ENCODE data around the gene MUSK.

MUSK gene

GRCh38 chr9:110842169-110842568, 173.6 kb downstream of the MUSK start:
- no peak for TF ChIP-seq CTCF (IDR thresholded peaks at IDR 0.05)
- H3K4me1 ChIP-seq, result no peaks in the 10 kb centered on the region
- no peak overlapping the region for H3K9ac ChIP-seq
- no peak overlapping the region for H3K4me3 ChIP-seq (ENCODE audit: low read depth, low read length)
- H3K27me3 ChIP-seq (ENCODE audit: control insufficient read depth, insufficient read depth, low read length), result no peaks in the 10 kb centered on the region
- no peak overlapping the region for H3K27ac ChIP-seq
- H3K9me3 ChIP-seq (ENCODE audit: control insufficient read depth, low read length), result no peaks in the 10 kb centered on the region
- H3K4me2 ChIP-seq (ENCODE audit: low read length), result no peak overlapping the region
- no peaks in the 10 kb centered on the region for H3K79me2 ChIP-seq
- H2AFZ ChIP-seq, result no peak overlapping the region
- no peaks in the 10 kb centered on the region for H3K36me3 ChIP-seq (ENCODE audit: control insufficient read depth, insufficient read depth, low read length)

DNA sequence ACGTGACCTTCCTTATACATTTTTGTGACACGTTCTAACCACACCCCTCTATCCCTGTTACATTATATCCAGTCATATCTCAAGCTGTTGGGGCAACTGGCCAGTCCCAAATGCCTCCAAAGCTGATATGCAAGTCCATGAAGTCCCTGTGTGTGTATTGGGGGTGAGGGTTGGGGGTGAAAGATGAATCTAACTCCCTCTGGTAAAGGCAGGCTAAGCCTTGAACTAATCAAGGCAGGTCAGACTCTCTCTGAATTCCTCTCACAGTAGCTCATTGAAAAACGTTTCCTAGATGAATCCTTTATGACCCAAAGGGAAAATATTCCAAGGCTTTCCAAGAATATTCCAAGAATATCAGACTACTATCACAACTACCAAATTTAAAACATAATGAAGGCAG, 174.4 kb downstream of the MUSK start:
- Histone ChIP-seq H3K27me3 (ENCODE audit: control insufficient read depth, insufficient read depth, low read length) (no peaks in the 10 kb centered on the region), H3K36me3 (ENCODE audit: control insufficient read depth, insufficient read depth, low read length) (no peaks in the 10 kb centered on the region), H3K4me1 (no peaks in the 10 kb centered on the region), H2AFZ (no peak overlapping the region), H3K9ac (no peak overlapping the region), H3K79me2 (no peaks in the 10 kb centered on the region), H3K27ac (no peak overlapping the region), H3K4me3 (ENCODE audit: low read depth, low read length) (no peak overlapping the region), H3K4me2 (ENCODE audit: low read length) (no peak overlapping the region), H3K9me3 (ENCODE audit: control insufficient read depth, low read length) (no peaks in the 10 kb centered on the region)
- TF ChIP-seq CTCF (IDR thresholded peaks at IDR 0.05), result no peak

GRCh38 chr9:110844121-110844520, 175.5 kb downstream of the MUSK start:
- H3K4me3 ChIP-seq (ENCODE audit: low read depth, low read length), result no peak overlapping the region
- H3K79me2 ChIP-seq, result no peaks in the 10 kb centered on the region
- H3K27ac ChIP-seq, result no peak overlapping the region

DNA sequence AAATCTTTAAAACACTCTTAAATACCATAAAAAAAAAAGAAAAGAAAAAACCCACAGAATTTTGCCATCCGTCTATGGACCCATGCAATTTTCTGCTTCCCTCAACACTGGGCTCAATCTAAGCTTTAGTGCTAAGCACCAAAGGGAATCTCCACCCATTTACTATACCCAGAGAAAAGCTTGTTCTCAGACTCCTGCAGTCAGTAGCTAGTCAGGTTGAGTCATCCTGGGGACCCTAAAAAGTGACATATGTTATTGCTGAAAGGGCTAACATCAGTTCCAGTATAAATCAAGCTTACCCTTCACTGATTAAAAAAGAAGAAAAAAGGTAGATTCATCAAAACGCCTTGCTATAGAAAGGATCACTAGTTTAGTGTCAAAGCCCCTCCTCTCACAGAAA, 177.6 kb downstream of the MUSK start:
- Histone ChIP-seq H3K79me2 (no peaks in the 10 kb centered on the region), H3K9ac (no peak overlapping the region), H3K27me3 (ENCODE audit: control insufficient read depth, insufficient read depth, low read length) (no peaks in the 10 kb centered on the region), H2AFZ (no peak overlapping the region), H3K4me1 (no peaks in the 10 kb centered on the region), H3K27ac (no peak overlapping the region), H3K36me3 (ENCODE audit: control insufficient read depth, insufficient read depth, low read length) (no peaks in the 10 kb centered on the region), H3K4me2 (ENCODE audit: low read length) (no peak overlapping the region), H3K9me3 (ENCODE audit: control insufficient read depth, low read length) (no peaks in the 10 kb centered on the region), H3K4me3 (ENCODE audit: low read depth, low read length) (no peak overlapping the region)
- TF ChIP-seq CTCF (IDR thresholded peaks at IDR 0.05), result no peak

More at GRCh38 chr9:110844121-110844520, 175.5 kb downstream of the MUSK start:
- H3K9ac ChIP-seq, result no peak overlapping the region
- H3K4me2 ChIP-seq (ENCODE audit: low read length), result no peak overlapping the region
- no peak for TF ChIP-seq CTCF (IDR thresholded peaks at IDR 0.05)
- H3K36me3 ChIP-seq (ENCODE audit: control insufficient read depth, insufficient read depth, low read length), result no peaks in the 10 kb centered on the region
- no peak overlapping the region for H2AFZ ChIP-seq
- H3K27me3 ChIP-seq (ENCODE audit: control insufficient read depth, insufficient read depth, low read length), result no peaks in the 10 kb centered on the region
- no peaks in the 10 kb centered on the region for H3K4me1 ChIP-seq
- no peaks in the 10 kb centered on the region for H3K9me3 ChIP-seq (ENCODE audit: control insufficient read depth, low read length)

- Histone ChIP-seq H3K36me3 (ENCODE audit: control insufficient read depth, insufficient read depth, low read length) (no peaks in the 10 kb centered on the region), H3K27ac (no peak overlapping the region), H2AFZ (no peak overlapping the region), H3K79me2 (no peaks in the 10 kb centered on the region), H3K9ac (no peak overlapping the region), H3K9me3 (ENCODE audit: control insufficient read depth, low read length) (no peaks in the 10 kb centered on the region), H3K27me3 (ENCODE audit: control insufficient read depth, insufficient read depth, low read length) (no peaks in the 10 kb centered on the region), H3K4me2 (ENCODE audit: low read length) (no peak overlapping the region), H3K4me1 (no peaks in the 10 kb centered on the region), H3K4me3 (ENCODE audit: low read depth, low read length) (no peak overlapping the region)
- TF ChIP-seq CTCF (IDR thresholded peaks at IDR 0.05), result no peak
Observed at GRCh38 chr9:110847671-110848070, 179.1 kb downstream of the MUSK start.

Data from parathyroid adenoma (tissue), 2 donors.